Measurements from ENCODE around the gene PLEKHA1.

Gene PLEKHA1

DNA sequence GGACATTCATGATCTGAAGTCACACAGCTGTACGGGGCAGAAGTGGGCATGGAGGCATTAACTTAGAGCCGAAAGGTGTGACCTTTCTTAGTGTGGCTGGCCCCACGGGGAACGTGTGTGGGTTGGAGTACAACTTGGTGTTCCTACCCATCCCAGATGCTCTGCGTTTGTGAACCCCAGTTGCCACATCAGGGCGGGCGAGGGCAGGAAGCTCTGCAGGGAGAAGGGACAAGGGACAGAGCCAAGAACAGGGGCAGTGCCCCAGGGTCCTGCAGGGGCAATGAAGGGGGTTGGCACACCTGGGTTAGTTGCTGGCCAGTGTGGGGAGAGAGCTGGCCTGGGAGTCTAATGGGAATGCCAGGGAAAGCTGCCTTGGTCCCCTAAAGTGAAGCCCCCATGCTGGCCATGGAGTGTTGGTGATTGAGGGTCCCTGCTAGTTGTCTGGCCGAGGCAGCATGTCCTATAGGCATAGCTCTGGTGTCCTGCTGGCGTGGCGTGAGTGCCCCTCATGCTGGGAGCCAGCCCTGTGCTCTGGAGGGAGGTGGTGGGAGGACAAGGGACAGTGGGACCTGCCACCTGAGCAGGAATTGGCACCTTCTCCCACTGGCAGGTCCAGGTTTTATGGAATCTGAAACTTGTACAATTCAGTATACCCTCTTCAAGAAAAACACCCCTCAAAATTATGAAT, 105.8 kb downstream of the PLEKHA1 start:
- no peak for DNase-seq (ENCODE audit: low read depth in 2 of 2)

DNA sequence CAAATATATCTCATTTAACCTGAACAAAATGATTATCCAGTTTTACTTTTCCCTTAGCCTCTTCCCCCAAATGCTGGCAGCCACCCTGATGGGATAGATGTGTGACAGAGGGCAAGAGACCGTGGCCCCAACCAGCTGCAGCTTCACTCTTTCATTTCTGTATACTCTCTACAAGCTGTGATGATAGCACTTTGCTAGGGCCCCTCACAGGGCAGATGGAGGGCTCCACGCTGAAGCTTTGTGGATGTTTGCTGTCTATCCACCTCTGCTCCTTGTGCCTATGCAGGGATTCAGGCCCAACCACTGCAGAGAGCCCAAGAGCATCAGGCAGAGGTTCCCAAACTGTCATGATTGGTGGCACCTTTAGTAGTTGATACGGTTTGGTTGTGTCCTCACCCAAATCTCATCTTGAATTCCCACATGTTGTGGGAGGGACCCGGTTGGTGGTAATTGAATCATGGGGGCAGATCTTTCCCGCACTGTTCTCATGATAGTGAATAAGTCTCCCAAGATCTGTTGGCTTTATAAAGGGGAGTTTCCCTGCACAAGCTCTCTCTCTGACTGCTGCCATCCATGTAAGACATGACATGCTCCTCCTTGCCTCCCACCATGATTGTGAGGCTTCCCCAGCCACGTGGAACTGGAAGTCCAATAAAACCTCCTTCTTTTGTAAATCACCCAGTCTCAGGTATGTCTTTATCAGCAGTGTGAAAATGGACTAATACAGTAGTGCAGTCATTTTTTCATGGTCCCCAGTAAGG, 107.0 kb downstream of the PLEKHA1 start:
- no peak for DNase-seq (ENCODE audit: low read depth in 2 of 2)

Measured in stimulated activated CD4-positive, alpha-beta T cell treated with anti-CD3 and anti-CD28 coated beads, Interleukin-15, amount 100 ng/mL, for 48 hours (primary cell).